NK-92 treated with Interleukin-12 subunit alpha and Interleukin-12 subunit beta, amount 100 ng/mL, for 24 hours (cell line): ENCODE data around the gene TBX2.

Experiments
- DNase-seq: peaks from one replicate; lab custom pipeline; 2025; lab: John Stamatoyannopoulos, UW

TBX2 gene

DNA sequence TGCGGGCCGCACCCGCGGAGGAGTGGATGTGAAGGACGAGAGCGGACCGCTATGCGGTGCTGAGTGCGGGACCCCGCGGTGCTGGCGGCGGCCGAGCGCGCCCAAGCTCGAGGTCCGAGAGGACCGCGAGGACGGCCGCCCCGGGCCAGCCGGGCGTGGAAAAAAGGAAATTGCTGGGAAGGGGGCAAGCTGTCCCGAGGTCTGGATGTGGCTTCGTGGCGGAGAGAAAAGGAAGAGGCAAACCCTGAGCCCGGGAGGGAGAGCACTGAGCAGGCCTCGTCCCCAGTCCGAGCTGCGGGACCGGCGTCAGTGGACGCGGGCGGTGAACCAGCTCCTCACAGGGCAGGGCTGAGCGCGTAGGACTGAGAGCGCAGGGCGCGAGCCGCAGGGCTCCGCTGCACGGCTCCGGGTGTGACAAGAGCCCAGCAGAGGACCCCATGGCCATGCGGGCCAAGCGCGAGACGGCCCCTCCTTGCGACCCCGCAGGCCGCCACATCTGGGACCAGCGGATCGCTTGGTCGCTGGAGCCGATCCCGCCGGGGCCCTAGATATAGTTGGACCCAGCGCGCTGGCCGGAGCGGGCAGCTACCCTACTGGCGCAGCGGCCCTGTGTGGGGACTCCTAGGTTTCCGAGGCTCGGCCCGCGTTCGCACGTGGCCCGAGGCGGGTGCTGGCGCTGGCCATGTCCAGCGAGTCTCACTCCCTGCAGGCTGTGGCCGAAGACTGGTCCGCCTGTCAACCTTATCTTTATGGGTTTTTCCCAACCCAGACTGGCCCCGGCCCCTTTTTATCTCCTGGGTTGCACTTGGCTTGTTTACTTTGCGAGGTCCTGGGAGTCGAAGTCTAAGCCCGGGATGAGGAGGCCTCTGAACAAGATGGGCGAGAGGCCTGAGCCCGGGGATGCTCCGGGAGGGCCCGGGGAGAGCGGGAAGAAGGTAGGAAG, 55.0 kb downstream of the TBX2 start:
- DNase-seq, result no peak

- no peak for DNase-seq
These were observed 55.8 kb downstream of the TBX2 start for GRCh38 chr17:61455324-61456060.

DNA sequence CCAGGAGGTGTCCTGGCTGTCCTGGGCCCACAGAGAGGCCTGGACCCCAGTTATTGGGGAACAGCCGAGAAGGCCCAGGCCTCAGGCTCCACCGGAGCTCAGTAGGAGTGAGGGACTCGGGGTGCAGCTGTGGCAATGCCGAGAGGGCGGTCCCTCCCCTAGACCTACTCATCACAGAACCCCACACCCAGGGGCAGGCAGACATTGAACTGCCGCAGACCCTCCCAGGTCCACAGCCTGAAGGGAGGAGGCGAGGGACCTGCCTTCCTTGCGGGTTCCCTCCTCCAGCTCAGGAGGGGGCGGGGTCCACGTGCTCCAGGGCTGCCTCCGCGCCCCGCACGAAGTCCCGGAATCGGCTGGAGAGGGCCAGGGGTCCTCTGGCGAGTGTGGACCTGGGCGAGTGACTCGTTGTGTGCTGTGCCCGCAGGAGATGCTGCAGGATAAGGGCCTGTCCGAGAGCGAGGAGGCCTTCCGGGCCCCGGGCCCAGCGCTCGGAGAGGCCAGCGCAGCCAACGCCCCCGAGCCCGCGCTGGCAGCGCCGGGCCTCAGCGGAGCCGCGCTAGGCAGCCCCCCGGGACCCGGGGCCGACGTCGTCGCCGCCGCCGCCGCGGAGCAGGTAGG, 56.5 kb downstream of the TBX2 start:
- DNase-seq, result no peak

DNA sequence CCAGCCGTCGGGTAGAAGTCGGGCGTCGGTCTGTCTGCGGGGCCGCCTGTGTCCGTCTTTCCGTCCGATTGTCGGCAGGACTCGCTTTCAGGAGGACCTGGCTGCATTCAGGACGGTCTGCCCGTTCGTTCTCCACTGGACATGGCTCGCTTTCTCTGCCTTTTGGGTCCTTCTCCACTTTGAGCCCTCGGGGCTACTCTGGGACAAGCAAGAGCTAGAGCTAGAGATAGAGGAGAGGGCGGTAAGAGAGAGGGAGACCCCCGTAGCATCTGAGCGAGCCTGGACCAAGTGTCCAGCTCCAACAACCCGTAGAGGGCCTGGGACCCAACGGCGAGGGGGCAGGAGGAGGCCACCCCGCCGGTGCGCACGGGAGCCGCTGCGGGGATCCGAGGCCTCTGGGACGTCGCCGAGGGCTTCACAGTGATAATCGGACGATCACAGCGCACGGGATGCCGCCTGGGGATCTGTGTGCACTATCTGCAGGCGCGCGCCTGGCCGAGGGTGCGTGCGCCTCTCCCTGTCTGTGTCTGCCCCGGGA, 57.1 kb downstream of the TBX2 start:
- no peak for DNase-seq

GRCh38 chr17:61457226-61457983, 57.8 kb downstream of the TBX2 start:
- DNase-seq, result no peak

- no peak for DNase-seq
These were observed 58.4 kb downstream of the TBX2 start for GRCh38 chr17:61458000-61458399.

DNA sequence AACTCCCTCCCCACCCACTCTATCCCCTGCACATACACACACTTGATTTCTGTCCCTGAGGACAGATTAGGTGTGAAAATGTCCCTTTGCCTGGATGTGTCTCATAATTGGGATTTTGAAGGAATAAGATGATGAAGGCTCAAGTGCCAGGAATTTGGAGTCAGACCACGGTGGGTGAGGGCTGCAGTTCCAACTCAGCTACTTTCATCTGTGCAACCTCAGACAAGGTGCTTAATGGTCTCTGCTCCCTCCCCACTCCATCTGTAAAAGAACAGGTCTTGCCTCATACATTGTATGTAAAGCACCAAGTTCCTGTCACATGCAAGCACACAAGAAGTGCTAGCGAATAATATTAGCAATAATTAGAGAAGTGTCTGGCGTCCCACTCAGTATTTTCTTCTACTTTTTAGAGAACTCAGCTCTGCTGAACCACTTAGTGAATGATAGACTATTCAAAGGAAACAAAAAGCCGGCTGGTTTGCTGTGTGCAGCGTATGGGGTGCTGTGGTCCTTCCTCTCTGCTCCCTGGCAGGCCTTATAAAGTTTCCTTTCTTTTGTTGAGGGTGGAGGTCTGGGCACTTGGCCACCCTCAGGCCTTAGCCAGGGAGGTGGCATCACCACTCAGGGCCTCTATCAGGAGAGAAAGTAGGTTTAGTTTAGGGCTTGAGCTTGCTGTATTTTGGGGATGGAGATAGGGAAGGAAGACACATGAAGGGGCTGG, 58.9 kb downstream of the TBX2 start:
- no peak for DNase-seq
